OCI-LY7 (cell line): ENCODE results near the gene ANO6.

Experiments used
- EZH2phosphoT487 ChIP-seq: fragments of 200-600 bp; sonication (generic); IDR thresholded peaks from 2 replicates; pipeline ENCODE4 v1.6.1; 2018; ENCODE audit warnings: low read depth, borderline replicate concordance, mild to moderate bottlenecking, mixed run types, antibody characterized with exemption, low read length, moderate library complexity, mixed read lengths
- TF ChIP-seq, protein P1 (sequence below): fragments of 200-600 bp; sonication (generic); conservative IDR thresholded peaks from 2 replicates; pipeline ENCODE4 v1.5.1; 2014; ENCODE audit warnings: mild to moderate bottlenecking, antibody characterized with exemption, low read length, moderate library complexity, mixed read lengths

DNA sequence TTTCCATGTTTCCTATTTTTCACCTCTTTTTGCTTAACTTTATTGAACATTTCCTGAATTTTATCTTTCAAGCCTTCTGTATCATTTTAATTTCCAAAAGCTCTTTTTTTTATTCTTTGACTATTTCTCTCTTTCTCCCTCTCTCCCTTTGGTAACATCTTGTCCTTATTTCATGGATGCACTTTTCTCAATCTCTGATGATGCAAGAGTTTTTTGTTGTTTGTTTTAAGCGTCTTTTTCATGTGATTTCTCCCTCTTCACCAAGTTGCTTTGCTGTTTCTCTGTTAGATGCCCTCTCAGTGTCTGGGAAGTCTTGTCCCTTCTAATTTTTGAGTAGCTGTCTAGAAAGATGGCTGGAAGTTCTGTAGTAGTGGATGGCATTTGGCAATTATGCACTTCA, 62.6 kb downstream of the ANO6 start:
- TF ChIP-seq, protein P1, sequence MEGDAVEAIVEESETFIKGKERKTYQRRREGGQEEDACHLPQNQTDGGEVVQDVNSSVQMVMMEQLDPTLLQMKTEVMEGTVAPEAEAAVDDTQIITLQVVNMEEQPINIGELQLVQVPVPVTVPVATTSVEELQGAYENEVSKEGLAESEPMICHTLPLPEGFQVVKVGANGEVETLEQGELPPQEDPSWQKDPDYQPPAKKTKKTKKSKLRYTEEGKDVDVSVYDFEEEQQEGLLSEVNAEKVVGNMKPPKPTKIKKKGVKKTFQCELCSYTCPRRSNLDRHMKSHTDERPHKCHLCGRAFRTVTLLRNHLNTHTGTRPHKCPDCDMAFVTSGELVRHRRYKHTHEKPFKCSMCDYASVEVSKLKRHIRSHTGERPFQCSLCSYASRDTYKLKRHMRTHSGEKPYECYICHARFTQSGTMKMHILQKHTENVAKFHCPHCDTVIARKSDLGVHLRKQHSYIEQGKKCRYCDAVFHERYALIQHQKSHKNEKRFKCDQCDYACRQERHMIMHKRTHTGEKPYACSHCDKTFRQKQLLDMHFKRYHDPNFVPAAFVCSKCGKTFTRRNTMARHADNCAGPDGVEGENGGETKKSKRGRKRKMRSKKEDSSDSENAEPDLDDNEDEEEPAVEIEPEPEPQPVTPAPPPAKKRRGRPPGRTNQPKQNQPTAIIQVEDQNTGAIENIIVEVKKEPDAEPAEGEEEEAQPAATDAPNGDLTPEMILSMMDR, result no peak
- TF ChIP-seq EZH2phosphoT487, result no peak
